Neural cell (in vitro differentiated cells): Measurements from ENCODE around the gene UNKL. TPM values are rescaled to one million over a fixed set of nuclear protein-coding genes. Genes with fewer than 3 reads are reported as not detected.

ENCODE experiments used
- H2AFZ ChIP-seq: fragments of 200-600, 300-800 bp; sonication (generic), shearing (Covaris generic); 2 replicates; pipeline ENCODE4 v1.6.0; 2014; ENCODE audit warnings: low read depth, mild to moderate bottlenecking, antibody characterized with exemption, low read length, moderate library complexity
- H3F3A ChIP-seq: fragments of 200-600 bp; shearing (Covaris generic); 2 replicates; pipeline ENCODE4 v1.6.1; 2016; ENCODE audit warnings: mild to moderate bottlenecking, moderate library complexity, mixed read lengths, antibody characterized with exemption, low read length; ENCODE audit not compliant: insufficient read depth, poor library complexity, severe bottlenecking
- H3K27ac ChIP-seq: fragments of 200-600, 300-800 bp; sonication (generic), shearing (Covaris generic); 2 replicates; pipeline ENCODE4 v1.5.1; 2014; ENCODE audit warnings: mild to moderate bottlenecking, low read length, moderate library complexity
- H3K27me3 ChIP-seq: fragments of 300-800, 200-600 bp; sonication (generic), shearing (Covaris generic); 2 replicates; pipeline ENCODE4 v1.6.0; 2014; ENCODE audit warnings: mild to moderate bottlenecking, low read depth, low read length, moderate library complexity; ENCODE audit not compliant: insufficient read depth
- H3K36me3 ChIP-seq: fragments of 300-800, 200-600 bp; sonication (generic), shearing (Covaris generic); 2 replicates; pipeline ENCODE4 v1.5.1; 2014; ENCODE audit warnings: mild to moderate bottlenecking, antibody characterized with exemption, low read length, moderate library complexity; ENCODE audit not compliant: insufficient read depth
- H3K4me2 ChIP-seq: fragments of 300-800, 200-600 bp; sonication (generic), shearing (Covaris generic); 2 replicates; pipeline ENCODE4 v1.6.0; 2014; ENCODE audit warnings: mild to moderate bottlenecking, low read length
- H3K4me3 ChIP-seq: fragments of 300-800, 200-600 bp; sonication (generic), shearing (Covaris generic); 2 replicates; pipeline ENCODE4 v1.5.1; 2014; ENCODE audit warnings: mild to moderate bottlenecking, low read length, moderate library complexity
- H3K79me2 ChIP-seq: fragments of 200-600 bp; shearing (Covaris generic); replicated peaks from 2 replicates; pipeline ENCODE4 v1.6.0; 2014; ENCODE audit warnings: mild to moderate bottlenecking, low read length, moderate library complexity; ENCODE audit not compliant: insufficient read depth
- H3K9ac ChIP-seq: fragments of 300-800, 200-600 bp; sonication (generic), shearing (Covaris generic); 2 replicates; pipeline ENCODE4 v1.6.1; 2016; ENCODE audit warnings: mild to moderate bottlenecking, low read length, mixed read lengths
- H3K9me2 ChIP-seq: fragments of 200-600 bp; shearing (Covaris generic); 2 replicates; pipeline ENCODE4 v1.6.1; 2016; ENCODE audit warnings: mild to moderate bottlenecking, low read length, mixed read lengths; ENCODE audit not compliant: insufficient read depth
- H3K9me3 ChIP-seq: fragments of 200-600, 300-800 bp; sonication (generic), shearing (Covaris generic); 2 replicates; pipeline ENCODE4 v1.6.1; 2016; ENCODE audit warnings: mild to moderate bottlenecking, mixed run types, low read length, moderate library complexity, mixed read lengths
- H4K20me1 ChIP-seq: fragments of 200-600 bp; shearing (Covaris generic); 2 replicates; pipeline ENCODE4 v1.6.1; 2016; ENCODE audit warnings: mild to moderate bottlenecking, mixed run types; ENCODE audit not compliant: insufficient read depth
- EP300 ChIP-seq: fragments of 450-650 bp; conservative IDR thresholded peaks from 2 replicates; pipeline ENCODE4 v1.6.1; 2014; ENCODE audit warnings: antibody characterized with exemption, mild to moderate bottlenecking, moderate library complexity; ENCODE audit not compliant: poor library complexity, severe bottlenecking
- EZH2 ChIP-seq: fragments of 200-600, 300-800 bp; shearing (Covaris generic), sonication (generic); IDR thresholded peaks from 2 replicates; pipeline ENCODE4 v1.6.1; 2014; ENCODE audit warnings: antibody characterized with exemption, low read length, borderline replicate concordance, mild to moderate bottlenecking; ENCODE audit not compliant: insufficient read depth, poor library complexity, severe bottlenecking
- MXI1 ChIP-seq: fragments of 450-650 bp; conservative IDR thresholded peaks from 2 replicates; pipeline ENCODE4 v1.6.1; 2014; ENCODE audit warnings: antibody characterized with exemption, mild to moderate bottlenecking; ENCODE audit not compliant: poor library complexity, severe bottlenecking
- POLR2AphosphoS5 ChIP-seq: IDR thresholded peaks from 2 replicates; pipeline ENCODE4 v1.6.1; 2012
- RAD21 ChIP-seq: fragments of 450-650 bp; conservative IDR thresholded peaks from 2 replicates; pipeline ENCODE4 v1.6.1; 2014; ENCODE audit warnings: antibody characterized with exemption, mild to moderate bottlenecking, moderate library complexity
- REST ChIP-seq: IDR thresholded peaks from 2 replicates; pipeline ENCODE4 v1.6.1; 2012; ENCODE audit warnings: borderline replicate concordance
- SMC3 ChIP-seq: fragments of 450-650 bp; conservative IDR thresholded peaks from 2 replicates; pipeline ENCODE4 v1.6.1; 2014; ENCODE audit warnings: antibody characterized with exemption, mild to moderate bottlenecking, moderate library complexity; ENCODE audit not compliant: poor library complexity
- TAF1 ChIP-seq: IDR thresholded peaks from 2 replicates; pipeline ENCODE4 v1.6.1; 2012; ENCODE audit warnings: low read depth
- polyA plus RNA-seq: library from polyadenylated mRNA; depleted of rRNA; stranded (reverse); fragments of >200 nt; gene quantifications from 2 replicates; pipeline ENCODE4 v1.2.3, GENCODE V29; 2014
- TF ChIP-seq, protein P1 (sequence below): fragments of 450-650 bp; IDR thresholded peaks from 2 replicates; pipeline ENCODE4 v1.5.1; 2014; ENCODE audit warnings: antibody characterized with exemption, mild to moderate bottlenecking, moderate library complexity; ENCODE audit not compliant: poor library complexity, severe bottlenecking

Gene UNKL
- polyA plus RNA-seq, 1 donor from 2014 or later: 11.9 TPM

DNA sequence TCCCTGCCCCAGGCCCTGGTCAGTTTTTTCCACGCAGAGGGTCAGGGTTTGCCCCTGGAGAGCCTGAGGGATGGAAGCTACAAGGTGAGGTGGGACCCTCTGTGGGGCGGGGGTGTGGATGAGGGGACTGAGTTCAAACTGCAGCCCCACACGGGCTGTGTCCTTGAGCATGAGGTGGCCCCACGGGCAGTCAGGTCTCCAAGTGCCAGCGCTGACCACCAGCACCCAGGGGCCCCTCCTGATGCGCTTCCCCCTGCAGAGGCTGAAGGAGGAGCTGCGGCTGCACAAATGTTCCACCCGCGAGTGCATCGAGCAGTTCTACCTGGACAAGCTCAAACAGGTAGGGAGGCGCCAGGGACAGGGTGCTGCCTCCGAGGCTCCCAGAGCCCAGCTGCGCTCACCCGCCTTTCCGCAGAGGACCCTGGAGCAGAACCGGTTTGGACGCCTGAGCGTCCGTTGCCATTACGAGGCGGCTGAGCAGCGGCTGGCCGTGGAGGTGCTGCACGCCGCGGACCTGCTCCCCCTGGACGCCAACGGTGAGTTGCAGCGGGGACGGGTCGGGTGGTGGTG lies 67.1 kb downstream of the UNKL start:
- Histone ChIP-seq H3K4me3 (no peak overlapping the region), H3K36me3 (no peaks in the 10 kb centered on the region), H3F3A (no peaks in the 10 kb centered on the region), H3K27ac (no peak overlapping the region), H4K20me1 (no peaks in the 10 kb centered on the region), H3K4me2 (no peak overlapping the region), H3K9ac (no peak overlapping the region), H3K27me3 (no peaks in the 10 kb centered on the region), H2AFZ (no peak overlapping the region), H3K9me3 (no peaks in the 10 kb centered on the region), H3K79me2 (peaks cover 14% of the 10 kb centered on the region), H3K9me2 (no peaks in the 10 kb centered on the region)
- TF ChIP-seq EP300 (no peak), RAD21 (no peak), EZH2 (no peak), POLR2AphosphoS5 (no peak), REST (no peak), TAF1 (no peak), MXI1 (no peak), SMC3 (no peak)
- TF ChIP-seq, protein P1, sequence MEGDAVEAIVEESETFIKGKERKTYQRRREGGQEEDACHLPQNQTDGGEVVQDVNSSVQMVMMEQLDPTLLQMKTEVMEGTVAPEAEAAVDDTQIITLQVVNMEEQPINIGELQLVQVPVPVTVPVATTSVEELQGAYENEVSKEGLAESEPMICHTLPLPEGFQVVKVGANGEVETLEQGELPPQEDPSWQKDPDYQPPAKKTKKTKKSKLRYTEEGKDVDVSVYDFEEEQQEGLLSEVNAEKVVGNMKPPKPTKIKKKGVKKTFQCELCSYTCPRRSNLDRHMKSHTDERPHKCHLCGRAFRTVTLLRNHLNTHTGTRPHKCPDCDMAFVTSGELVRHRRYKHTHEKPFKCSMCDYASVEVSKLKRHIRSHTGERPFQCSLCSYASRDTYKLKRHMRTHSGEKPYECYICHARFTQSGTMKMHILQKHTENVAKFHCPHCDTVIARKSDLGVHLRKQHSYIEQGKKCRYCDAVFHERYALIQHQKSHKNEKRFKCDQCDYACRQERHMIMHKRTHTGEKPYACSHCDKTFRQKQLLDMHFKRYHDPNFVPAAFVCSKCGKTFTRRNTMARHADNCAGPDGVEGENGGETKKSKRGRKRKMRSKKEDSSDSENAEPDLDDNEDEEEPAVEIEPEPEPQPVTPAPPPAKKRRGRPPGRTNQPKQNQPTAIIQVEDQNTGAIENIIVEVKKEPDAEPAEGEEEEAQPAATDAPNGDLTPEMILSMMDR: no peak

- H3K79me2 ChIP-seq: peaks cover 8% of the 10 kb centered on the region
- no peak overlapping the region for H3K9ac ChIP-seq
- H3K27ac ChIP-seq: no peak overlapping the region
- H3K27me3 ChIP-seq: no peaks in the 10 kb centered on the region
- no peak overlapping the region for H2AFZ ChIP-seq
- H3K36me3 ChIP-seq: no peaks in the 10 kb centered on the region
- no peaks in the 10 kb centered on the region for H3K9me3 ChIP-seq
- no peak overlapping the region for H3K4me2 ChIP-seq
- TF ChIP-seq SMC3: no peak
- no peak for TF ChIP-seq TAF1
- no peak for TF ChIP-seq MXI1
- no peak for TF ChIP-seq REST
- no peak for TF ChIP-seq EZH2
- TF ChIP-seq EP300: no peak
- no peak for TF ChIP-seq POLR2AphosphoS5
- TF ChIP-seq RAD21: no peak
- TF ChIP-seq, protein P1: no peak
- H3F3A ChIP-seq: no peaks in the 10 kb centered on the region
- no peak overlapping the region for H3K4me3 ChIP-seq
- no peaks in the 10 kb centered on the region for H4K20me1 ChIP-seq
- no peaks in the 10 kb centered on the region for H3K9me2 ChIP-seq
Measured at GRCh38 chr16:1346422-1347285, 67.8 kb downstream of the UNKL start.
